HG02938 (cell line): ENCODE data around the gene CYP2S1.
"Not testable (repeated sequence)": the region's sequence is repeated elsewhere in the genome, so short reads cannot be mapped to it uniquely, and the experiment has no call there.

ENCODE experiments used
- ATAC-seq: cut with Tn5 transposase; IDR thresholded peaks from one replicate; pipeline ENCODE4 v1.9.1; 2021; ENCODE audit warnings: mild to moderate bottlenecking, moderate library complexity; ENCODE audit not compliant: unreplicated experiment

Gene CYP2S1

GRCh38 chr19:41192574-41193429, at the start of gene CYP2S1:
TSS of gene CYP2S1 (plus strand) at chr19:41193219. CDS start at chr19:41193265, 46 bp downstream.
- no peak for ATAC-seq

- no peak for ATAC-seq
Observed at GRCh38 chr19:41144403-41144802, 48.6 kb upstream of the CYP2S1 start.

GRCh38 chr19:41149831-41150230, 43.2 kb upstream of the CYP2S1 start:
- no peak for ATAC-seq

- not testable (repeated sequence) for ATAC-seq
Observed at GRCh38 chr19:41150986-41151385, 42.0 kb upstream of the CYP2S1 start.

GRCh38 chr19:41154060-41154459, 39.0 kb upstream of the CYP2S1 start:
- ATAC-seq, result no peak

- no peak for ATAC-seq
Observed at GRCh38 chr19:41156207-41156606, 36.8 kb upstream of the CYP2S1 start.

GRCh38 chr19:41159881-41160280, 33.1 kb upstream of the CYP2S1 start:
- no peak for ATAC-seq

- ATAC-seq, result no peak
Observed at GRCh38 chr19:41161903-41162302, 31.1 kb upstream of the CYP2S1 start.

- ATAC-seq, result no peak
Observed at GRCh38 chr19:41166944-41167804, 25.8 kb upstream of the CYP2S1 start.

GRCh38 chr19:41172297-41173164, 20.5 kb upstream of the CYP2S1 start:
- ATAC-seq, result no peak

GRCh38 chr19:41174297-41174928, 18.6 kb upstream of the CYP2S1 start:
- no peak for ATAC-seq

- no peak for ATAC-seq
Observed at GRCh38 chr19:41175801-41176777, 16.9 kb upstream of the CYP2S1 start.

- ATAC-seq, result not testable (repeated sequence)
Observed at GRCh38 chr19:41180173-41180572, 12.8 kb upstream of the CYP2S1 start.

GRCh38 chr19:41186971-41187883, 5.8 kb upstream of the CYP2S1 start:
- ATAC-seq, result no peak

- no peak for ATAC-seq
Observed at GRCh38 chr19:41187884-41188279, 5.1 kb upstream of the CYP2S1 start.

GRCh38 chr19:41189425-41190065, 3.5 kb upstream of the CYP2S1 start:
- no peak for ATAC-seq

- ATAC-seq, result no peak
Observed at GRCh38 chr19:41193430-41194156, 574 bp downstream of the CYP2S1 start.
